Hepatocyte (in vitro differentiated cells): ENCODE results near the gene COPS6. TPM values are rescaled to one million over a fixed set of nuclear protein-coding genes. Genes with fewer than 3 reads are reported as not detected.

ENCODE experiments used
- DNase-seq: peaks from one replicate; pipeline ENCODE4 v3.0.0-alpha.2; 2016; ENCODE audit warnings: low spot score
- H2AFZ ChIP-seq: fragments of 200-600 bp; sonication (generic); 2 replicates; pipeline ENCODE4 v1.6.0; 2016; ENCODE audit warnings: antibody characterized with exemption, mild to moderate bottlenecking
- H3K27ac ChIP-seq: fragments of 200-600 bp; sonication (generic); 2 replicates; pipeline ENCODE4 v1.5.1; 2016; ENCODE audit warnings: mild to moderate bottlenecking
- H3K27me3 ChIP-seq: fragments of 200-600 bp; sonication (generic); 2 replicates; pipeline ENCODE4 v1.6.1; 2016
- H3K36me3 ChIP-seq: fragments of 200-600 bp; sonication (generic); replicated peaks from 2 replicates; pipeline ENCODE4 v1.5.1; 2016; ENCODE audit warnings: low read depth; ENCODE audit not compliant: insufficient read depth
- H3K4me1 ChIP-seq: fragments of 200-600 bp; sonication (generic); 2 replicates; pipeline ENCODE4 v1.5.1; 2016; ENCODE audit warnings: mild to moderate bottlenecking, moderate library complexity; ENCODE audit not compliant: insufficient read depth
- H3K4me2 ChIP-seq: fragments of 200-600 bp; sonication (generic); 2 replicates; pipeline ENCODE4 v1.6.0; 2016
- H3K4me3 ChIP-seq: fragments of 200-600 bp; sonication (generic); 2 replicates; pipeline ENCODE4 v1.5.1; 2016; ENCODE audit warnings: mild to moderate bottlenecking
- H3K79me2 ChIP-seq: fragments of 200-600 bp; sonication (generic); 2 replicates; pipeline ENCODE4 v1.6.0; 2017; ENCODE audit warnings: mild to moderate bottlenecking
- H3K9me2 ChIP-seq: fragments of 200-600 bp; sonication (generic); replicated peaks from 2 replicates; pipeline ENCODE4 v1.6.0; 2017; ENCODE audit warnings: mild to moderate bottlenecking; ENCODE audit not compliant: insufficient read depth
- H3K9me3 ChIP-seq: fragments of 200-600 bp; sonication (generic); 2 replicates; pipeline ENCODE4 v1.5.1; 2016; ENCODE audit warnings: low read depth, mild to moderate bottlenecking
- H4K20me1 ChIP-seq: fragments of 200-600 bp; sonication (generic); 2 replicates; pipeline ENCODE4 v1.6.0; 2016; ENCODE audit warnings: mild to moderate bottlenecking; ENCODE audit not compliant: insufficient read depth, poor library complexity, severe bottlenecking
- EZH2 ChIP-seq: fragments of 200-600 bp; sonication (generic); IDR thresholded peaks from 2 replicates; pipeline ENCODE4 v1.6.1; 2016; ENCODE audit warnings: antibody characterized with exemption, mild to moderate bottlenecking, borderline replicate concordance
- EZH2phosphoT487 ChIP-seq: fragments of 200-600 bp; sonication (generic); IDR thresholded peaks from one replicate; pipeline ENCODE4 v1.6.1; 2018; ENCODE audit warnings: antibody characterized with exemption, mild to moderate bottlenecking, low read depth, moderate library complexity; ENCODE audit not compliant: unreplicated experiment, severe bottlenecking
- WGBS: methylation state at CpG from one replicate; pipeline ENCODE4 v1.1.6; 2016; ENCODE audit warnings: low lambda C conversion rate; ENCODE audit errors: missing lambda C conversion rate; 5-methylcytosine and 5-hydroxymethylcytosine counted together
- polyA plus RNA-seq: library from polyadenylated mRNA; unstranded; fragments of >200 nt; fragmentation: Nextera tagmentation; extraction: Ambion mirVana; gene quantifications from 2 replicates; pipeline ENCODE4 v1.2.1, GENCODE V29; 2016
- total RNA-seq: library from RNA; depleted of rRNA; stranded (reverse); fragments of >200 nt; gene quantifications from 2 replicates; pipeline ENCODE4 v1.2.3, GENCODE V29; 2014
- TF ChIP-seq, protein P1 (sequence below): fragments of 200-600 bp; sonication (generic); IDR thresholded peaks from 2 replicates; pipeline ENCODE4 v1.5.1; 2016; ENCODE audit warnings: antibody characterized with exemption, mild to moderate bottlenecking; ENCODE audit not compliant: poor library complexity

COPS6 gene
- total and polyA plus RNA-seq, 2 experiments from 2014 or later = 41.9 to 163 TPM

DNA sequence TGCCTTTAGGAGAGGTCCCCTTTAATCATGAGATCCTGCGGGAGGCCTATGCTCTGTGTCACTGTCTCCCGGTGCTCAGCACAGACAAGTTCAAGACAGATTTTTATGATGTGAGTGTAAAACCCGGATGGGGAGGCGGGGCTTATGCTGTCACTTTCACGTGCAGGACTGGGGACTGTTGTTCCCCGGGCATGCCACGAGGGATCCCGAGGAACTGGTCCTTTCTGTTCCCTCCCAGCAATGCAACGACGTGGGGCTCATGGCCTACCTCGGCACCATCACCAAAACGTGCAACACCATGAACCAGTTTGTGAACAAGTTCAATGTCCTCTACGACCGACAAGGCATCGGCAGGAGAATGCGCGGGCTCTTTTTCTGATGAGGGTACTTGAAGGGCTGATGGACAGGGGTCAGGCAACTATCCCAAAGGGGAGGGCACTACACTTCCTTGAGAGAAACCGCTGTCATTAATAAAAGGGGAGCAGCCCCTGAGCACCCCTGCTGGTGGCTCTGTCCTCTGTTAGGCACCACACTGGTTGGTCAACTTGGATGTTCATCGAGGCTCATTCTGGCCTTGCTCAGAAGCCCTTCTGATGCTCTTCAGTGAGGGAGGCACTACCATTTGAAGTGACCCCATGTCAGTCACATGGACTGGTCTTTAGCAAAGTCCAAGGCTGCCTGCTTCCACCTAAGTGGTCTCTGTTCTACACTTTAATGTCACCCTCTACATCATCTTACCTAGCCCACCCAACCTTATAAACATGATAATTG is 2.8 kb downstream of the COPS6 start:
- peaks cover 21% of the 10 kb centered on the region for H3K79me2 ChIP-seq
- no peak overlapping the region for H2AFZ ChIP-seq
- H3K36me3 ChIP-seq = no peaks in the 10 kb centered on the region
- no peak overlapping the region for H3K4me2 ChIP-seq
- H3K9me2 ChIP-seq = no peaks in the 10 kb centered on the region
- TF ChIP-seq EZH2phosphoT487 (no peak), EZH2 (no peak)
- TF ChIP-seq, protein P1, sequence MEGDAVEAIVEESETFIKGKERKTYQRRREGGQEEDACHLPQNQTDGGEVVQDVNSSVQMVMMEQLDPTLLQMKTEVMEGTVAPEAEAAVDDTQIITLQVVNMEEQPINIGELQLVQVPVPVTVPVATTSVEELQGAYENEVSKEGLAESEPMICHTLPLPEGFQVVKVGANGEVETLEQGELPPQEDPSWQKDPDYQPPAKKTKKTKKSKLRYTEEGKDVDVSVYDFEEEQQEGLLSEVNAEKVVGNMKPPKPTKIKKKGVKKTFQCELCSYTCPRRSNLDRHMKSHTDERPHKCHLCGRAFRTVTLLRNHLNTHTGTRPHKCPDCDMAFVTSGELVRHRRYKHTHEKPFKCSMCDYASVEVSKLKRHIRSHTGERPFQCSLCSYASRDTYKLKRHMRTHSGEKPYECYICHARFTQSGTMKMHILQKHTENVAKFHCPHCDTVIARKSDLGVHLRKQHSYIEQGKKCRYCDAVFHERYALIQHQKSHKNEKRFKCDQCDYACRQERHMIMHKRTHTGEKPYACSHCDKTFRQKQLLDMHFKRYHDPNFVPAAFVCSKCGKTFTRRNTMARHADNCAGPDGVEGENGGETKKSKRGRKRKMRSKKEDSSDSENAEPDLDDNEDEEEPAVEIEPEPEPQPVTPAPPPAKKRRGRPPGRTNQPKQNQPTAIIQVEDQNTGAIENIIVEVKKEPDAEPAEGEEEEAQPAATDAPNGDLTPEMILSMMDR = no peak
- no peaks in the 10 kb centered on the region for H3K9me3 ChIP-seq
- peaks cover 2% of the 10 kb centered on the region for H4K20me1 ChIP-seq
- H3K4me1 ChIP-seq = peaks cover 20% of the 10 kb centered on the region
- no peak overlapping the region for H3K27ac ChIP-seq
- no peak overlapping the region for H3K4me3 ChIP-seq
- WGBS = 75% methylated on average over 19 of the region's 19 CpGs
- no peaks in the 10 kb centered on the region for H3K27me3 ChIP-seq
- no peak for DNase-seq

- Histone ChIP-seq H2AFZ (no peak overlapping the region), H3K9me2 (no peaks in the 10 kb centered on the region), H3K27me3 (no peaks in the 10 kb centered on the region), H3K9me3 (no peaks in the 10 kb centered on the region), H4K20me1 (peaks cover 2% of the 10 kb centered on the region), H3K27ac (no peak overlapping the region), H3K79me2 (peaks cover 33% of the 10 kb centered on the region), H3K4me2 (no peak overlapping the region), H3K36me3 (no peaks in the 10 kb centered on the region), H3K4me1 (peaks cover 14% of the 10 kb centered on the region), H3K4me3 (no peak overlapping the region)
- TF ChIP-seq EZH2phosphoT487 (no peak), EZH2 (no peak)
- TF ChIP-seq, protein P1 = no peak
- no peak for DNase-seq
- WGBS = 88% methylated on average over 8 of the region's 8 CpGs
Observed at GRCh38 chr7:100093054-100093453, 4.3 kb downstream of the COPS6 start.

- Histone ChIP-seq H3K27me3 (no peaks in the 10 kb centered on the region), H4K20me1 (peaks cover 2% of the 10 kb centered on the region), H3K4me1 (peaks cover 10% of the 10 kb centered on the region), H3K4me3 (no peak overlapping the region), H3K27ac (no peak overlapping the region), H3K36me3 (no peaks in the 10 kb centered on the region), H3K4me2 (no peak overlapping the region), H3K9me3 (no peaks in the 10 kb centered on the region), H2AFZ (no peak overlapping the region), H3K79me2 (peaks cover 38% of the 10 kb centered on the region), H3K9me2 (no peaks in the 10 kb centered on the region)
- no peak for DNase-seq
- TF ChIP-seq EZH2 (no peak), EZH2phosphoT487 (no peak)
- TF ChIP-seq, protein P1 = no peak
- 78% methylated on average over 13 of the region's 13 CpGs for WGBS
Observed at GRCh38 chr7:100093498-100093897, 4.7 kb downstream of the COPS6 start.
